H1 (cell line): ENCODE measurements around the gene TEX2. TPM values are rescaled to one million over a fixed set of nuclear protein-coding genes. Genes with fewer than 3 reads are reported as not detected.

Experiments
- CTCF ChIA-PET: fragments of 300-600 bp; sonication (Branson Sonifier 250); formaldehyde crosslinking; loops from one replicate; lab custom pipeline; 2021; ENCODE audit not compliant: partially characterized antibody; lab: Charles Lee
- POLR2A ChIA-PET: fragments of 300-600 bp; sonication (Branson Sonifier 250); formaldehyde crosslinking; loops from one replicate; lab custom pipeline; 2021; ENCODE audit warnings: inconsistent platforms; ENCODE audit not compliant: partially characterized antibody; lab: Charles Lee
- DNase-seq, 2 experiments: peaks; one replicate each; pipeline versions ENCODE4 v3.0.0 to v3.0.0-alpha.2; 2010 to 2022; ENCODE audit warnings: low spot score in 2 of 2, low read depth in 1 of 2, mixed read lengths in 1 of 2
- FAIRE-seq: peaks from 2 replicates; lab custom pipeline; 2011; peaks lifted over from hg19 to GRCh38; lab: Jason Lieb, UNC
- H2AFZ ChIP-seq: 2 replicates; pipeline ENCODE4 v1.8.1; 2012; ENCODE audit warnings: low read length, inconsistent platforms
- H2AK5ac ChIP-seq: 2 replicates; pipeline ENCODE4 v1.6.1; 2013; ENCODE audit warnings: low read depth, low read length
- H2BK120ac ChIP-seq: replicated peaks from 2 replicates; pipeline ENCODE3; 2013; ENCODE audit warnings: low read depth, low read length, inconsistent platforms
- H2BK12ac ChIP-seq: 2 replicates; pipeline ENCODE4 v1.6.1; 2013; ENCODE audit warnings: low read depth, low read length
- H2BK15ac ChIP-seq: 2 replicates; pipeline ENCODE4 v1.6.1; 2013; ENCODE audit warnings: low read length
- H2BK20ac ChIP-seq: 2 replicates; pipeline ENCODE4 v1.6.1; 2013; ENCODE audit warnings: low read length
- H2BK5ac ChIP-seq: 2 replicates; pipeline ENCODE4 v1.6.1; 2013; ENCODE audit warnings: low read depth, low read length
- H3K14ac ChIP-seq: 2 replicates; pipeline ENCODE4 v1.6.1; 2013; ENCODE audit warnings: inconsistent platforms; ENCODE audit not compliant: insufficient read length
- H3K18ac ChIP-seq: 2 replicates; pipeline ENCODE4 v1.6.1; 2013; ENCODE audit warnings: low read length; ENCODE audit errors: extremely low read depth
- H3K23ac ChIP-seq: 2 replicates; pipeline ENCODE4 v1.6.1; 2013; ENCODE audit warnings: inconsistent platforms; ENCODE audit not compliant: insufficient read length
- H3K23me2 ChIP-seq: 2 replicates; pipeline ENCODE4 v1.6.1; 2013; ENCODE audit warnings: low read depth, low read length
- H3K27ac ChIP-seq: 2 replicates; pipeline ENCODE4 v1.6.1; 2011; ENCODE audit warnings: low read depth, low read length, inconsistent platforms
- H3K27me3 ChIP-seq, 4 experiments: replicated peaks in 1 of 4; 1 replicate in 1 of 4; 2 replicates in 3 of 4; pipeline versions ENCODE4 v1.6.1 to v1.8.1; 2011 to 2013; ENCODE audit warnings: low read length in 3 of 4, mild to moderate bottlenecking in 3 of 4, inconsistent platforms in 2 of 4, mixed read lengths in 2 of 4, moderate library complexity in 1 of 4; ENCODE audit not compliant: control insufficient read depth in 3 of 4, insufficient read depth in 3 of 4; ENCODE audit errors: extremely low read depth in 1 of 4
- H3K36me3 ChIP-seq, 4 experiments: 2 replicates each; pipeline versions ENCODE4 v1.6.1 to v1.8.1; 2011 to 2013; ENCODE audit warnings: mild to moderate bottlenecking in 4 of 4, low read length in 3 of 4, moderate library complexity in 2 of 4, control low read depth in 1 of 4, inconsistent platforms in 1 of 4; ENCODE audit not compliant: insufficient read depth in 4 of 4, control insufficient read depth in 2 of 4
- H3K4ac ChIP-seq: replicated peaks from 2 replicates; pipeline ENCODE3; 2013; ENCODE audit warnings: low read length, low read depth, mixed read lengths, inconsistent platforms; ENCODE audit not compliant: insufficient read length
- H3K4me1 ChIP-seq, 4 experiments: replicated peaks in 1 of 4; 1 replicate in 1 of 4; 2 replicates in 3 of 4; pipeline versions ENCODE4 v1.6.1 to v1.8.1; 2011 to 2013; ENCODE audit warnings: low read length in 3 of 4, inconsistent platforms in 2 of 4, mixed read lengths in 1 of 4; ENCODE audit not compliant: insufficient read depth in 4 of 4, control insufficient read depth in 3 of 4
- H3K4me2 ChIP-seq, 2 experiments: 2 replicates each; pipeline versions ENCODE4 v1.6.1 to v1.8.1; 2011 to 2013; ENCODE audit warnings: low read depth in 2 of 2, low read length in 2 of 2, control low read depth in 1 of 2, inconsistent platforms in 1 of 2, mild to moderate bottlenecking in 1 of 2; ENCODE audit not compliant: insufficient read depth in 1 of 2
- H3K4me3 ChIP-seq, 4 experiments: fragments of 200-600, 300-600 bp in 1 of 4; sonication (generic), shearing (Covaris generic), sonication (Bioruptor Twin) in 1 of 4; 2 replicates each; pipeline versions ENCODE4 v1.5.1 to v1.8.1; 2011 to 2016; ENCODE audit warnings: low read length in 4 of 4, low read depth in 3 of 4, control low read depth in 2 of 4, inconsistent platforms in 2 of 4, mild to moderate bottlenecking in 2 of 4, mixed read lengths in 1 of 4, moderate library complexity in 1 of 4; ENCODE audit not compliant: insufficient read depth in 2 of 4; ENCODE audit errors: extremely low read depth in 1 of 4
- H3K56ac ChIP-seq: replicated peaks from 2 replicates; pipeline ENCODE3; 2013; ENCODE audit warnings: low read depth, mild to moderate bottlenecking, mixed read lengths, low read length, inconsistent platforms; ENCODE audit not compliant: insufficient read length
- H3K79me1 ChIP-seq: 2 replicates; pipeline ENCODE4 v1.6.1; 2013; ENCODE audit warnings: low read depth, low read length, control low read depth
- H3K79me2 ChIP-seq, 2 experiments: 2 replicates each; pipeline versions ENCODE4 v1.6.1 to v1.8.1; 2012 to 2013; ENCODE audit warnings: low read length in 2 of 2, mild to moderate bottlenecking in 2 of 2, inconsistent platforms in 1 of 2; ENCODE audit not compliant: insufficient read depth in 2 of 2, control insufficient read depth in 1 of 2
- H3K9ac ChIP-seq, 4 experiments: replicated peaks in 1 of 4; 1 replicate in 1 of 4; 2 replicates in 3 of 4; pipeline versions ENCODE4 v1.6.1 to v1.8.1; 2011 to 2013; ENCODE audit warnings: low read depth in 3 of 4, low read length in 3 of 4, control low read depth in 2 of 4, mild to moderate bottlenecking in 2 of 4, moderate library complexity in 2 of 4, inconsistent platforms in 1 of 4; ENCODE audit errors: extremely low read depth in 1 of 4
- H3K9me3 ChIP-seq, 2 experiments: 2 replicates each; pipeline versions ENCODE4 v1.6.1 to v1.8.1; 2012 to 2013; ENCODE audit warnings: mild to moderate bottlenecking in 2 of 2, moderate library complexity in 2 of 2, control low read depth in 1 of 2, inconsistent platforms in 1 of 2, low read depth in 1 of 2, low read length in 1 of 2, mixed read lengths in 1 of 2; ENCODE audit not compliant: insufficient read depth in 2 of 2
- H4K20me1 ChIP-seq, 2 experiments: replicated peaks in 1 of 2; 2 replicates each; pipeline versions ENCODE3 to v1.8.1; 2011 to 2013; ENCODE audit warnings: inconsistent platforms in 2 of 2, low read length in 2 of 2, mild to moderate bottlenecking in 1 of 2; ENCODE audit not compliant: insufficient read depth in 2 of 2, control insufficient read depth in 1 of 2
- H4K5ac ChIP-seq: 2 replicates; pipeline ENCODE4 v1.6.1; 2013; ENCODE audit warnings: low read length, low read depth, mixed read lengths, inconsistent platforms; ENCODE audit not compliant: insufficient read length
- H4K8ac ChIP-seq: 2 replicates; pipeline ENCODE4 v1.8.0; 2013; ENCODE audit warnings: mild to moderate bottlenecking, moderate library complexity, low read length, inconsistent platforms; ENCODE audit not compliant: insufficient read depth; ENCODE audit errors: extremely low read depth
- H4K91ac ChIP-seq: replicated peaks from 2 replicates; pipeline ENCODE3; 2013; ENCODE audit warnings: low read length, mixed read lengths, inconsistent platforms; ENCODE audit not compliant: insufficient read length
- E2F6 ChIP-seq: IDR thresholded peaks from 2 replicates; pipeline ENCODE4 v1.6.1; 2012; ENCODE audit warnings: inconsistent platforms
- JUND ChIP-seq: IDR thresholded peaks from 2 replicates; pipeline ENCODE4 v1.6.1; 2011; ENCODE audit warnings: mild to moderate bottlenecking, improper control_type of control experiment, low read length
- TAF7 ChIP-seq: optimal IDR thresholded peaks from 2 replicates; pipeline ENCODE3; 2011; ENCODE audit warnings: low read depth, mild to moderate bottlenecking, inconsistent platforms, low read length, moderate library complexity, borderline replicate concordance
- WGBS, 2 experiments: shearing (Covaris generic) in 1 of 2; methylation state at CpG; one replicate each; pipeline versions ENCODE4 v1.1.6 to v1.1.7; 2013 to 2015; ENCODE audit warnings: low lambda C conversion rate in 2 of 2, mixed read lengths in 2 of 2, inconsistent platforms in 1 of 2, low coverage in 1 of 2, missing lambda C conversion rate in 1 of 2; ENCODE audit not compliant: insufficient replicate concordance in 2 of 2, insufficient coverage in 1 of 2, insufficient read length in 1 of 2; ENCODE audit errors: extremely low coverage in 1 of 2, missing lambda C conversion rate in 1 of 2; 5-methylcytosine and 5-hydroxymethylcytosine counted together
- polyA plus RNA-seq, 7 experiments: library from polyadenylated mRNA; depleted of rRNA in 3 of 7; stranded (reverse) in 5 of 7; unstranded in 2 of 7; fragments of >200 nt in 5 of 7; fragments of 200-250 nt in 2 of 7; gene quantifications; 1 replicate in 5 of 7; 2 replicates in 1 of 7; 4 replicates in 1 of 7; pipeline versions ENCODE4 v1.2.1 to v1.2.3, GENCODE V29; 2011 to 2013; ENCODE audit warnings: missing spikeins in 2 of 7, mixed read lengths in 2 of 7
- total RNA-seq: library from RNA; stranded (reverse); fragmentation: NEBNext Ultra II Directional; extraction: Animal tissue kit (Norgen Biotek cat#: 25700); gene quantifications from 2 replicates; pipeline ENCODE4 v1.2.1, GENCODE V29; 2021

TEX2 gene
- total and polyA plus RNA-seq, 2 of the 8 experiments (the other 6 are each of a cell fraction or from before 2014, with no cell fraction given) = 6.1 to 15.6 TPM

GRCh38 chr17:64209983-64210382 is 53.1 kb downstream of the TEX2 start:
- no peaks in the 10 kb centered on the region for H3K23me2 ChIP-seq
- ChIA-PET CTCF (interaction anchor here (0.6 to 1.7 kb wide), 3 partner anchors 27 to 756 kb away, joined by 3 to 7 read pairs (median 3); no protein-coding TSS in a partner anchor), POLR2A (interaction anchor here (1.8 to 3.3 kb wide), 2 partner anchors 15 to 62 kb away, joined by 3 to 21 read pairs; no protein-coding TSS in a partner anchor)
- no peaks in the 10 kb centered on the region for H3K9me3 ChIP-seq
- H3K9ac ChIP-seq = no peak overlapping the region
- H4K91ac ChIP-seq = no peak overlapping the region
- no peak overlapping the region for H3K27ac ChIP-seq
- FAIRE-seq = no peak
- H3K56ac ChIP-seq = no peak overlapping the region
- no peak overlapping the region for H3K23ac ChIP-seq
- H3K4ac ChIP-seq = no peak overlapping the region
- no peak overlapping the region for H3K4me3 ChIP-seq
- no peak overlapping the region for H2AFZ ChIP-seq
- H2BK120ac ChIP-seq = no peak overlapping the region
- no peak overlapping the region for H3K18ac ChIP-seq
- H2AK5ac ChIP-seq = no peak overlapping the region
- DNase-seq = no peak
- no peaks in the 10 kb centered on the region for H4K20me1 ChIP-seq
- no peak overlapping the region for H4K5ac ChIP-seq
- peaks cover 0 to 4% of the 10 kb centered on the region in 2 experiments; a peak in 1 of 4 replicates for H3K79me2 ChIP-seq
- no peak overlapping the region for H3K14ac ChIP-seq
- H3K4me2 ChIP-seq = no peak overlapping the region; a peak in 1 of 4 replicates
- no peak overlapping the region for H2BK20ac ChIP-seq
- H2BK15ac ChIP-seq = no peak overlapping the region
- WGBS, 2 experiments = 81% methylated on average over 6 of the region's 6 CpGs; no CpG with 5 or more reads in 1 of the 2 experiments
- no peak overlapping the region for H4K8ac ChIP-seq
- H2BK5ac ChIP-seq = no peak overlapping the region
- H3K36me3 ChIP-seq = peaks cover 0 to 4% (median 0%) of the 10 kb centered on the region in 4 experiments; a peak in 2 of 8 replicates
- no peaks in the 10 kb centered on the region for H3K79me1 ChIP-seq
- peaks cover 0 to 9% (median 3%) of the 10 kb centered on the region in 4 experiments; a peak in 4 of 7 replicates for H3K4me1 ChIP-seq
- TF ChIP-seq E2F6 (no peak), JUND (no peak), TAF7 (no peak)
- no peaks in the 10 kb centered on the region for H3K27me3 ChIP-seq
- no peak overlapping the region for H2BK12ac ChIP-seq
